H1 (cell line): ENCODE data around the gene IFI30. TPM values are rescaled to one million over a fixed set of nuclear protein-coding genes. Genes with fewer than 3 reads are reported as not detected.

ENCODE experiments used
- CTCF ChIA-PET: fragments of 300-600 bp; sonication (Branson Sonifier 250); formaldehyde crosslinking; loops from one replicate; lab custom pipeline; 2021; ENCODE audit not compliant: partially characterized antibody; lab: Charles Lee
- POLR2A ChIA-PET: fragments of 300-600 bp; sonication (Branson Sonifier 250); formaldehyde crosslinking; loops from one replicate; lab custom pipeline; 2021; ENCODE audit warnings: inconsistent platforms; ENCODE audit not compliant: partially characterized antibody; lab: Charles Lee
- DNase-seq, 2 experiments: peaks; one replicate each; pipeline versions ENCODE4 v3.0.0 to v3.0.0-alpha.2; 2010 to 2022; ENCODE audit warnings: low spot score in 2 of 2, low read depth in 1 of 2, mixed read lengths in 1 of 2
- FAIRE-seq: peaks from 2 replicates; lab custom pipeline; 2011; peaks lifted over from hg19 to GRCh38; lab: Jason Lieb, UNC
- H2AFZ ChIP-seq: 2 replicates; pipeline ENCODE4 v1.8.1; 2012; ENCODE audit warnings: low read length, inconsistent platforms
- H2AK5ac ChIP-seq: 2 replicates; pipeline ENCODE4 v1.6.1; 2013; ENCODE audit warnings: low read depth, low read length
- H2BK120ac ChIP-seq: replicated peaks from 2 replicates; pipeline ENCODE3; 2013; ENCODE audit warnings: low read depth, low read length, inconsistent platforms
- H2BK12ac ChIP-seq: 2 replicates; pipeline ENCODE4 v1.6.1; 2013; ENCODE audit warnings: low read depth, low read length
- H2BK15ac ChIP-seq: 2 replicates; pipeline ENCODE4 v1.6.1; 2013; ENCODE audit warnings: low read length
- H2BK20ac ChIP-seq: 2 replicates; pipeline ENCODE4 v1.6.1; 2013; ENCODE audit warnings: low read length
- H2BK5ac ChIP-seq: 2 replicates; pipeline ENCODE4 v1.6.1; 2013; ENCODE audit warnings: low read depth, low read length
- H3K14ac ChIP-seq: 2 replicates; pipeline ENCODE4 v1.6.1; 2013; ENCODE audit warnings: inconsistent platforms; ENCODE audit not compliant: insufficient read length
- H3K18ac ChIP-seq: 2 replicates; pipeline ENCODE4 v1.6.1; 2013; ENCODE audit warnings: low read length; ENCODE audit errors: extremely low read depth
- H3K23ac ChIP-seq: 2 replicates; pipeline ENCODE4 v1.6.1; 2013; ENCODE audit warnings: inconsistent platforms; ENCODE audit not compliant: insufficient read length
- H3K23me2 ChIP-seq: 2 replicates; pipeline ENCODE4 v1.6.1; 2013; ENCODE audit warnings: low read depth, low read length
- H3K27ac ChIP-seq: 2 replicates; pipeline ENCODE4 v1.6.1; 2011; ENCODE audit warnings: low read depth, low read length, inconsistent platforms
- H3K27me3 ChIP-seq, 4 experiments: replicated peaks in 1 of 4; 1 replicate in 1 of 4; 2 replicates in 3 of 4; pipeline versions ENCODE4 v1.6.1 to v1.8.1; 2011 to 2013; ENCODE audit warnings: low read length in 3 of 4, mild to moderate bottlenecking in 3 of 4, inconsistent platforms in 2 of 4, mixed read lengths in 2 of 4, moderate library complexity in 1 of 4; ENCODE audit not compliant: control insufficient read depth in 3 of 4, insufficient read depth in 3 of 4; ENCODE audit errors: extremely low read depth in 1 of 4
- H3K36me3 ChIP-seq, 4 experiments: 2 replicates each; pipeline versions ENCODE4 v1.6.1 to v1.8.1; 2011 to 2013; ENCODE audit warnings: mild to moderate bottlenecking in 4 of 4, low read length in 3 of 4, moderate library complexity in 2 of 4, control low read depth in 1 of 4, inconsistent platforms in 1 of 4; ENCODE audit not compliant: insufficient read depth in 4 of 4, control insufficient read depth in 2 of 4
- H3K4ac ChIP-seq: replicated peaks from 2 replicates; pipeline ENCODE3; 2013; ENCODE audit warnings: low read length, low read depth, mixed read lengths, inconsistent platforms; ENCODE audit not compliant: insufficient read length
- H3K4me1 ChIP-seq, 4 experiments: replicated peaks in 1 of 4; 1 replicate in 1 of 4; 2 replicates in 3 of 4; pipeline versions ENCODE4 v1.6.1 to v1.8.1; 2011 to 2013; ENCODE audit warnings: low read length in 3 of 4, inconsistent platforms in 2 of 4, mixed read lengths in 1 of 4; ENCODE audit not compliant: insufficient read depth in 4 of 4, control insufficient read depth in 3 of 4
- H3K4me2 ChIP-seq, 2 experiments: 2 replicates each; pipeline versions ENCODE4 v1.6.1 to v1.8.1; 2011 to 2013; ENCODE audit warnings: low read depth in 2 of 2, low read length in 2 of 2, control low read depth in 1 of 2, inconsistent platforms in 1 of 2, mild to moderate bottlenecking in 1 of 2; ENCODE audit not compliant: insufficient read depth in 1 of 2
- H3K4me3 ChIP-seq, 4 experiments: fragments of 200-600, 300-600 bp in 1 of 4; sonication (generic), shearing (Covaris generic), sonication (Bioruptor Twin) in 1 of 4; 2 replicates each; pipeline versions ENCODE4 v1.5.1 to v1.8.1; 2011 to 2016; ENCODE audit warnings: low read length in 4 of 4, low read depth in 3 of 4, control low read depth in 2 of 4, inconsistent platforms in 2 of 4, mild to moderate bottlenecking in 2 of 4, mixed read lengths in 1 of 4, moderate library complexity in 1 of 4; ENCODE audit not compliant: insufficient read depth in 2 of 4; ENCODE audit errors: extremely low read depth in 1 of 4
- H3K56ac ChIP-seq: replicated peaks from 2 replicates; pipeline ENCODE3; 2013; ENCODE audit warnings: low read depth, mild to moderate bottlenecking, mixed read lengths, low read length, inconsistent platforms; ENCODE audit not compliant: insufficient read length
- H3K79me1 ChIP-seq: 2 replicates; pipeline ENCODE4 v1.6.1; 2013; ENCODE audit warnings: low read depth, low read length, control low read depth
- H3K79me2 ChIP-seq, 2 experiments: 2 replicates each; pipeline versions ENCODE4 v1.6.1 to v1.8.1; 2012 to 2013; ENCODE audit warnings: low read length in 2 of 2, mild to moderate bottlenecking in 2 of 2, inconsistent platforms in 1 of 2; ENCODE audit not compliant: insufficient read depth in 2 of 2, control insufficient read depth in 1 of 2
- H3K9ac ChIP-seq, 4 experiments: replicated peaks in 1 of 4; 1 replicate in 1 of 4; 2 replicates in 3 of 4; pipeline versions ENCODE4 v1.6.1 to v1.8.1; 2011 to 2013; ENCODE audit warnings: low read depth in 3 of 4, low read length in 3 of 4, control low read depth in 2 of 4, mild to moderate bottlenecking in 2 of 4, moderate library complexity in 2 of 4, inconsistent platforms in 1 of 4; ENCODE audit errors: extremely low read depth in 1 of 4
- H3K9me3 ChIP-seq, 2 experiments: 2 replicates each; pipeline versions ENCODE4 v1.6.1 to v1.8.1; 2012 to 2013; ENCODE audit warnings: mild to moderate bottlenecking in 2 of 2, moderate library complexity in 2 of 2, control low read depth in 1 of 2, inconsistent platforms in 1 of 2, low read depth in 1 of 2, low read length in 1 of 2, mixed read lengths in 1 of 2; ENCODE audit not compliant: insufficient read depth in 2 of 2
- H4K20me1 ChIP-seq, 2 experiments: replicated peaks in 1 of 2; 2 replicates each; pipeline versions ENCODE3 to v1.8.1; 2011 to 2013; ENCODE audit warnings: inconsistent platforms in 2 of 2, low read length in 2 of 2, mild to moderate bottlenecking in 1 of 2; ENCODE audit not compliant: insufficient read depth in 2 of 2, control insufficient read depth in 1 of 2
- H4K5ac ChIP-seq: 2 replicates; pipeline ENCODE4 v1.6.1; 2013; ENCODE audit warnings: low read length, low read depth, mixed read lengths, inconsistent platforms; ENCODE audit not compliant: insufficient read length
- H4K8ac ChIP-seq: 2 replicates; pipeline ENCODE4 v1.8.0; 2013; ENCODE audit warnings: mild to moderate bottlenecking, moderate library complexity, low read length, inconsistent platforms; ENCODE audit not compliant: insufficient read depth; ENCODE audit errors: extremely low read depth
- H4K91ac ChIP-seq: replicated peaks from 2 replicates; pipeline ENCODE3; 2013; ENCODE audit warnings: low read length, mixed read lengths, inconsistent platforms; ENCODE audit not compliant: insufficient read length
- BACH1 ChIP-seq: IDR thresholded peaks from 2 replicates; pipeline ENCODE4 v1.6.1; 2012; ENCODE audit warnings: low read length, improper control_type of control experiment
- CBX8 ChIP-seq: fragments of 300-800, 300-1000 bp; sonication (generic); IDR thresholded peaks from 2 replicates; pipeline ENCODE4 v1.7.1; 2016; ENCODE audit warnings: low read depth, low read length, borderline replicate concordance
- CEBPB ChIP-seq: IDR thresholded peaks from 2 replicates; pipeline ENCODE4 v1.6.1; 2012; ENCODE audit warnings: low read depth, low read length
- CHD2 ChIP-seq: IDR thresholded peaks from 2 replicates; pipeline ENCODE4 v1.6.1; 2012; ENCODE audit warnings: low read length, improper control_type of control experiment
- CREB1 ChIP-seq: IDR thresholded peaks from 2 replicates; pipeline ENCODE4 v1.6.1; 2012; ENCODE audit warnings: inconsistent platforms
- JUN ChIP-seq: IDR thresholded peaks from 2 replicates; pipeline ENCODE4 v1.6.1; 2011; ENCODE audit warnings: low read depth, mild to moderate bottlenecking, improper control_type of control experiment, low read length
- RBBP5 ChIP-seq: IDR thresholded peaks from 2 replicates; pipeline ENCODE4 v1.7.1; 2012; ENCODE audit warnings: low read depth, mild to moderate bottlenecking, inconsistent platforms, low read length, moderate library complexity, borderline replicate concordance
- SIN3A ChIP-seq, 2 experiments: IDR thresholded peaks in 1 of 2; conservative IDR thresholded peaks in 1 of 2; 2 replicates each; pipeline ENCODE4 v1.6.1; 2011 to 2012; ENCODE audit warnings: low read length in 2 of 2, improper control_type of control experiment in 1 of 2, low read depth in 1 of 2, mild to moderate bottlenecking in 1 of 2
- SIRT6 ChIP-seq: IDR thresholded peaks from one replicate; pipeline ENCODE4 v1.7.1; 2012; ENCODE audit warnings: low read length, inconsistent platforms
- SP1 ChIP-seq: IDR thresholded peaks from 2 replicates; pipeline ENCODE4 v1.6.1; 2011; ENCODE audit warnings: low read depth, low read length
- SP2 ChIP-seq: IDR thresholded peaks from 2 replicates; pipeline ENCODE4 v1.6.1; 2012; ENCODE audit warnings: mild to moderate bottlenecking, low read length, inconsistent platforms
- TBP ChIP-seq: IDR thresholded peaks from 2 replicates; pipeline ENCODE4 v1.6.1; 2011; ENCODE audit warnings: low read depth, low read length, improper control_type of control experiment
- TCF12 ChIP-seq: IDR thresholded peaks from 2 replicates; pipeline ENCODE4 v1.6.1; 2011; ENCODE audit warnings: low read depth, mild to moderate bottlenecking, low read length
- TEAD4 ChIP-seq: IDR thresholded peaks from 2 replicates; pipeline ENCODE4 v1.6.1; 2012; ENCODE audit warnings: low read depth, low read length, inconsistent platforms, mixed read lengths
- WGBS, 2 experiments: shearing (Covaris generic) in 1 of 2; methylation state at CpG; one replicate each; pipeline versions ENCODE4 v1.1.6 to v1.1.7; 2013 to 2015; ENCODE audit warnings: low lambda C conversion rate in 2 of 2, mixed read lengths in 2 of 2, inconsistent platforms in 1 of 2, low coverage in 1 of 2, missing lambda C conversion rate in 1 of 2; ENCODE audit not compliant: insufficient replicate concordance in 2 of 2, insufficient coverage in 1 of 2, insufficient read length in 1 of 2; ENCODE audit errors: extremely low coverage in 1 of 2, missing lambda C conversion rate in 1 of 2; 5-methylcytosine and 5-hydroxymethylcytosine counted together
- polyA plus RNA-seq, 7 experiments: library from polyadenylated mRNA; depleted of rRNA in 3 of 7; stranded (reverse) in 5 of 7; unstranded in 2 of 7; fragments of >200 nt in 5 of 7; fragments of 200-250 nt in 2 of 7; gene quantifications; 1 replicate in 5 of 7; 2 replicates in 1 of 7; 4 replicates in 1 of 7; pipeline versions ENCODE4 v1.2.1 to v1.2.3, GENCODE V29; 2011 to 2013; ENCODE audit warnings: missing spikeins in 2 of 7, mixed read lengths in 2 of 7
- total RNA-seq: library from RNA; stranded (reverse); fragmentation: NEBNext Ultra II Directional; extraction: Animal tissue kit (Norgen Biotek cat#: 25700); gene quantifications from 2 replicates; pipeline ENCODE4 v1.2.1, GENCODE V29; 2021

Gene IFI30
- total and polyA plus RNA-seq, 2 of the 8 experiments (the other 6 are each of a cell fraction or from before 2014, with no cell fraction given) = 28.9 to 62.4 TPM

DNA sequence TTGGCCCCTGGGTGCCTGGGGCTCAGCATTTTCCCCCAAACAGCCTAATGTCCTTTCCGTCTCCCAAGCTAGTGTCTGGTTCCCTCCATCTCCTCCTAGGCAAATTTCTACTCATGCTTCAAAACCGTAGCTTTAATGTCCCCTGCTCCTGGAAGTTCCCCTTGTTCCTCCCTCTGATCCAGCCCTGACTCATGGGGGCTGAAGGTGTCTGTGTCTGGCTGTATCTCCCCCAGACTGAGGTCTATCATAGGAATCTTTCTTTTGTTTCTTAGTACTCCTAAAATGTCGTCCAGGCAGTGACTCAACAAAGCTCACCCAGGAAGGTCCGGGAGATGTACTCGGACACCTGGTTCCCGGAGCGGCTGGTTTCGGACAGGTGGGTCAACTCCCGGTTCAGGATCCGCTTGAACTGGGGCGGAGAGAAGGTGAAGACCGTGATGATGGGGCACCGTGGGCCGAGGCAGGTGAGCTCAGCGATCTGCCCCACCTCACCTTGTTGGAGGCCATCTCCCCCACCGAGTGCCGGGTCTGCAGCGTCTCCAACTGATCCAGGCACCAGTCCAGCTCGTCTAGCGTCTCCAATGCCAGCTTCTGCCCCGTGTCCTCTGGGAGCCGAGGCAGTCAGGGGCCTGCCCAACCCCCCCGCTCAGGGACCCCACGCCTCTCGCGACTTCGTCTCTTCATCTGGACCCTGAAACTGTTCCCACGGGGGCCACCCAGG, 46.5 kb downstream of the IFI30 start:
- Histone ChIP-seq H3K4me3 (peak overlapping the region in 1 of 4 experiments; percentile 50; a peak in 2 of 8 replicates), H4K20me1 (no peaks in the 10 kb centered on the region), H3K79me2 (no peaks in the 10 kb centered on the region), H4K91ac (peak overlapping the region; percentile 81), H3K56ac (no peak overlapping the region), H2AK5ac (no peak overlapping the region; the same call in 1 of the 2 replicates), H3K4me1 (peaks cover 0 to 13% (median 8%) of the 10 kb centered on the region in 4 experiments; a peak in 6 of 7 replicates), H3K4ac (no peak overlapping the region), H2BK5ac (no peak overlapping the region), H3K27ac (no peak overlapping the region), H4K8ac (peak overlapping the region; percentile 20), H3K36me3 (no peaks in the 10 kb centered on the region), H3K79me1 (no peaks in the 10 kb centered on the region), H2BK20ac (peak overlapping the region; percentile 72), H3K27me3 (peaks cover 1 to 3% (median 3%) of the 10 kb centered on the region in 4 experiments; a peak in 6 of 7 replicates), H2AFZ (peak overlapping the region; percentile 10; the same call in 1 of the 2 replicates), H2BK12ac (peak overlapping the region; percentile 80; the same call in 1 of the 2 replicates), H4K5ac (no peak overlapping the region), H3K9ac (no peak overlapping the region), H3K18ac (peak overlapping the region; percentile 48; the same call in 1 of the 2 replicates), H3K23ac (no peak overlapping the region), H3K23me2 (peaks cover 9% of the 10 kb centered on the region), H2BK15ac (no peak overlapping the region), H3K4me2 (peak overlapping the region; percentile 61), H3K14ac (no peak overlapping the region), H3K9me3 (no peaks in the 10 kb centered on the region), H2BK120ac (no peak overlapping the region)
- FAIRE-seq = no peak
- CTCF ChIA-PET = interaction anchor here (0.6 to 8.3 kb wide), 15 partner anchors 11 to 516 kb away, joined by 3 to 87 read pairs (median 5); partner anchors contain the start of gene RAB3A
- 83% methylated on average over 27 of the region's 28 CpGs; no CpG with 5 or more reads in 1 of the 2 experiments for WGBS, 2 experiments
- no peak for DNase-seq
- POLR2A ChIA-PET = interaction anchor here (0.7 to 6.5 kb wide), 7 partner anchors 11 to 73 kb away, joined by 3 to 59 read pairs (median 3); partner anchors contain the start of genes JUND and RAB3A
- TF ChIP-seq JUN (no peak), SIN3A (conservative IDR thresholded peaks at IDR 0.05 in 1 of 2, IDR thresholded peaks at IDR 0.05 in 1 of 2; ENCODE audit: low read depth in 1 of 2, low read length in 2 of 2) (no peak), CEBPB (no peak), CREB1 (no peak), SP1 (no peak), TBP (no peak), SP2 (no peak), SIRT6 (no peak), CBX8 (no peak), CHD2 (no peak), TEAD4 (no peak), RBBP5 (no peak), BACH1 (no peak), TCF12 (no peak)
